Neuronal stem cell (in vitro differentiated cells): Measurements from ENCODE around the gene ARRDC4.

Experiments
- DNase-seq: peaks from one replicate; pipeline ENCODE4 v3.0.0-alpha.2; 2013; ENCODE audit warnings: low spot score
- H2AFZ ChIP-seq: one replicate; pipeline ENCODE4 v1.6.1; 2013; ENCODE audit warnings: mild to moderate bottlenecking, low read length, inconsistent platforms
- H2AK5ac ChIP-seq: 2 replicates; pipeline ENCODE4 v1.6.1; 2013; ENCODE audit warnings: low read depth, mild to moderate bottlenecking, inconsistent platforms, low read length, moderate library complexity, mixed read lengths
- H2BK120ac ChIP-seq: 2 replicates; pipeline ENCODE4 v1.6.1; 2013; ENCODE audit warnings: low read depth, mild to moderate bottlenecking, inconsistent platforms, low read length, moderate library complexity, mixed read lengths
- H2BK12ac ChIP-seq: one replicate; pipeline ENCODE4 v1.6.1; 2013; ENCODE audit warnings: low read length, inconsistent platforms
- H2BK15ac ChIP-seq: 2 replicates; pipeline ENCODE4 v1.6.1; 2013; ENCODE audit warnings: mild to moderate bottlenecking, low read length, inconsistent platforms, mixed read lengths
- H2BK5ac ChIP-seq: one replicate; pipeline ENCODE4 v1.6.1; 2013; ENCODE audit warnings: inconsistent platforms, mild to moderate bottlenecking, low read length, moderate library complexity
- H3K14ac ChIP-seq: one replicate; pipeline ENCODE4 v1.6.1; 2013; ENCODE audit warnings: low read length, inconsistent platforms
- H3K18ac ChIP-seq: 2 replicates; pipeline ENCODE4 v1.6.1; 2013; ENCODE audit warnings: low read length, inconsistent platforms
- H3K23ac ChIP-seq: 2 replicates; pipeline ENCODE4 v1.6.1; 2013; ENCODE audit warnings: low read depth, mild to moderate bottlenecking, mixed read lengths, low read length, inconsistent platforms; ENCODE audit not compliant: poor library complexity
- H3K27ac ChIP-seq: replicated peaks from 3 replicates; pipeline ENCODE4 v1.5.1; 2013; ENCODE audit warnings: low read length, inconsistent platforms
- H3K27me3 ChIP-seq, 3 experiments: 2 replicates each; pipeline ENCODE4 v1.6.1; 2013; ENCODE audit warnings: low read length in 3 of 3, mild to moderate bottlenecking in 2 of 3, inconsistent platforms in 1 of 3, low read depth in 1 of 3, mixed read lengths in 1 of 3, moderate library complexity in 1 of 3; ENCODE audit not compliant: control insufficient read depth in 3 of 3, insufficient read depth in 3 of 3
- H3K36me3 ChIP-seq, 2 donors: replicated peaks in 1 of 2; 2 replicates each; pipeline ENCODE4 v1.6.1; 2013; ENCODE audit warnings: low read length in 2 of 2; ENCODE audit not compliant: control insufficient read depth in 2 of 2, insufficient read depth in 2 of 2
- H3K4ac ChIP-seq: 2 replicates; pipeline ENCODE4 v1.6.1; 2013; ENCODE audit warnings: inconsistent platforms, mild to moderate bottlenecking, low read length, moderate library complexity
- H3K4me1 ChIP-seq, 2 donors: 1 replicate in 1 of 2; 2 replicates in 1 of 2; pipeline ENCODE4 v1.6.1; 2013; ENCODE audit warnings: low read length in 2 of 2, low read depth in 1 of 2; ENCODE audit not compliant: control insufficient read depth in 2 of 2, insufficient read depth in 1 of 2
- H3K4me2 ChIP-seq: one replicate; pipeline ENCODE4 v1.6.1; 2013; ENCODE audit warnings: mild to moderate bottlenecking, low read length, inconsistent platforms; ENCODE audit not compliant: insufficient read depth, poor library complexity, severe bottlenecking
- H3K4me3 ChIP-seq, 2 donors: 2 replicates each; pipeline ENCODE4 v1.5.1; 2013; ENCODE audit warnings: low read length in 2 of 2, mild to moderate bottlenecking in 2 of 2, inconsistent platforms in 1 of 2, moderate library complexity in 1 of 2
- H3K79me1 ChIP-seq: one replicate; pipeline ENCODE4 v1.6.1; 2013; ENCODE audit warnings: low read depth, mild to moderate bottlenecking, inconsistent platforms, low read length, moderate library complexity
- H3K9ac ChIP-seq: one replicate; pipeline ENCODE4 v1.6.1; 2013; ENCODE audit warnings: mild to moderate bottlenecking, low read depth, low read length, inconsistent platforms; ENCODE audit not compliant: poor library complexity
- H3K9me3 ChIP-seq, 2 donors: replicated peaks in 1 of 2; 2 replicates each; pipeline versions ENCODE3 to v1.6.1; 2013; ENCODE audit warnings: low read length in 2 of 2, mild to moderate bottlenecking in 2 of 2, inconsistent platforms in 1 of 2, low read depth in 1 of 2, mixed read lengths in 1 of 2, moderate library complexity in 1 of 2; ENCODE audit not compliant: control insufficient read depth in 2 of 2, insufficient read depth in 1 of 2
- H4K8ac ChIP-seq: one replicate; pipeline ENCODE4 v1.6.1; 2013; ENCODE audit warnings: low read depth, mild to moderate bottlenecking, inconsistent platforms, low read length, moderate library complexity
- H4K91ac ChIP-seq: one replicate; pipeline ENCODE4 v1.6.1; 2013; ENCODE audit warnings: low read length, low read depth, mild to moderate bottlenecking, inconsistent platforms; ENCODE audit not compliant: poor library complexity
- WGBS, 2 donors: extraction: QIAGEN DNeasy Blood & Tissue Kit; methylation state at CpG; one replicate each; pipeline ENCODE4 v1.1.7; 2013; ENCODE audit warnings: missing lambda C conversion rate in 2 of 2, mixed read lengths in 1 of 2; ENCODE audit not compliant: insufficient read length in 2 of 2, insufficient replicate concordance in 1 of 2; ENCODE audit errors: extremely low coverage in 2 of 2; 5-methylcytosine and 5-hydroxymethylcytosine counted together

ARRDC4 gene

DNA sequence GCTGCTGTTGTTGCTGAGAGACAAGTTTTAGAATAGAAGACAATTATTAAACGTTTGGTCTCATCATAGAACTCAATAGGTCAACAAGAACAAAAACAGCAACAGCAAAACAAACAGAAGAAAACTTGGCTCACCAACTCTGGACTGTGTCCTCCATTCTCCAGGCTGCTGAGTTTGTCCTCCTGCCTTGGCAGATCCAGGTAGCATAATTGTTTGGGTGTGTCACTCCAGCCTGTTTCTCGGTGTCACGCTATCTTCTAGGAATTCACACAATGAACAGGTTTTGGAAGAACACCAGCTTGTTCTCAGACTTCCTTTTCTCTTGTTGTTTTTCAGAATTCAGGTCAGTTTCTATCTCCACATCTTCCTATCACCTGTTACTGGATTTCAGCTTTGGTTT lies 34.7 kb downstream of the ARRDC4 start:
- Histone ChIP-seq H3K14ac (no peak overlapping the region), H3K9ac (no peak overlapping the region), H3K79me1 (no peaks in the 10 kb centered on the region), H3K4me2 (no peak overlapping the region), H2BK5ac (no peak overlapping the region), H3K23ac (no peak overlapping the region), H4K8ac (no peak overlapping the region), H3K27me3 (no peaks in the 10 kb centered on the region), H2AFZ (no peak overlapping the region), H2AK5ac (no peak overlapping the region), H3K4me3 (no peak overlapping the region), H2BK120ac (no peak overlapping the region), H3K27ac (no peak overlapping the region), H4K91ac (no peak overlapping the region), H3K18ac (no peak overlapping the region), H3K4ac (no peak overlapping the region), H2BK12ac (no peak overlapping the region), H3K4me1 (no peaks in the 10 kb centered on the region), H2BK15ac (no peak overlapping the region), H3K9me3 (peaks cover 0 to 2% of the 10 kb centered on the region in 2 donors), H3K36me3 (no peaks in the 10 kb centered on the region)
- WGBS, 2 donors, result no CpG with 5 or more reads among the region's 3 CpGs
- no peak for DNase-seq

DNA sequence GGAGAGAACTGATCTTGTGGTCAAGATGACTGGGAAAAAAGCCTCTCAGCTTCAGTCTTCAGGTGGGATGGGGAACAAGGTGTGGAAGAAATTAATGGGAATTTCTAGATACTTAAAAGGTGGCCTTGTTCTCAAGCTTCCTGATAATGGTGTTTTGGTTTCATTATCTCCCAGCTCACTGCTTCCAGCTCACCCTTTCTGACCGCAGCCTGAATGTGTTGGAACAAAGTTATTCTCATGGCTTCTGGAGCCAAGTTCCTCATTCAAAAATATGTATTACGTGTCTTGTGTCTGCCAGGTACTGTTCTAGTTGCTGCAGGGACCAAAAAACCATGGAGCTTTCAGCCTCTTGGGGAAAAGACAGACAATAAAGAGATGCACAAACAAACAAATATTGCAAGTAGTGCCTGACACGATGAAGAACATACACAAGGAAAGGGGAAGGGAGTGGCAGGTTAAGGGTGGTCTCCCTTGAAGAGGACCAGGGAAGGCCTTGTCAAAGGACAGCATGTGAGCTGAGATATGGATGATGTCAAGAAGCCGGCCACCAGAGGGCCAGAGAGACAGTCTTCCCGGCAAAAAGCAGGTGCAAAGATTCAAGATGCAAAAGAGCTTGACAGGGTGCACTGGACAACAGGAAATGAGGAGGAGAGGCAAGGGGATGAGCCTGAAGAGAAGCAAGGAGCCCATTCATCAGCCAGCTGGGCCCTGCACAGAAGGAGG lies 35.5 kb downstream of the ARRDC4 start:
- H2BK5ac ChIP-seq, result no peak overlapping the region
- H3K4me3 ChIP-seq, result no peak overlapping the region
- no peaks in the 10 kb centered on the region for H3K4me1 ChIP-seq
- H3K23ac ChIP-seq, result no peak overlapping the region
- H2AK5ac ChIP-seq, result no peak overlapping the region
- no peak overlapping the region for H3K27ac ChIP-seq
- H3K27me3 ChIP-seq, result no peaks in the 10 kb centered on the region
- no peak overlapping the region for H4K8ac ChIP-seq
- H3K9ac ChIP-seq, result no peak overlapping the region
- H3K18ac ChIP-seq, result no peak overlapping the region
- H2AFZ ChIP-seq, result no peak overlapping the region
- H4K91ac ChIP-seq, result no peak overlapping the region
- no peaks in the 10 kb centered on the region for H3K36me3 ChIP-seq
- H2BK120ac ChIP-seq, result no peak overlapping the region
- no peak overlapping the region for H2BK15ac ChIP-seq
- no CpG with 5 or more reads among the region's 5 CpGs for WGBS, 2 donors
- H3K79me1 ChIP-seq, result no peaks in the 10 kb centered on the region
- H2BK12ac ChIP-seq, result no peak overlapping the region
- H3K4ac ChIP-seq, result no peak overlapping the region
- no peak for DNase-seq
- no peak overlapping the region for H3K14ac ChIP-seq
- H3K9me3 ChIP-seq, result peaks cover 0 to 5% of the 10 kb centered on the region in 2 donors
- no peak overlapping the region for H3K4me2 ChIP-seq

DNA sequence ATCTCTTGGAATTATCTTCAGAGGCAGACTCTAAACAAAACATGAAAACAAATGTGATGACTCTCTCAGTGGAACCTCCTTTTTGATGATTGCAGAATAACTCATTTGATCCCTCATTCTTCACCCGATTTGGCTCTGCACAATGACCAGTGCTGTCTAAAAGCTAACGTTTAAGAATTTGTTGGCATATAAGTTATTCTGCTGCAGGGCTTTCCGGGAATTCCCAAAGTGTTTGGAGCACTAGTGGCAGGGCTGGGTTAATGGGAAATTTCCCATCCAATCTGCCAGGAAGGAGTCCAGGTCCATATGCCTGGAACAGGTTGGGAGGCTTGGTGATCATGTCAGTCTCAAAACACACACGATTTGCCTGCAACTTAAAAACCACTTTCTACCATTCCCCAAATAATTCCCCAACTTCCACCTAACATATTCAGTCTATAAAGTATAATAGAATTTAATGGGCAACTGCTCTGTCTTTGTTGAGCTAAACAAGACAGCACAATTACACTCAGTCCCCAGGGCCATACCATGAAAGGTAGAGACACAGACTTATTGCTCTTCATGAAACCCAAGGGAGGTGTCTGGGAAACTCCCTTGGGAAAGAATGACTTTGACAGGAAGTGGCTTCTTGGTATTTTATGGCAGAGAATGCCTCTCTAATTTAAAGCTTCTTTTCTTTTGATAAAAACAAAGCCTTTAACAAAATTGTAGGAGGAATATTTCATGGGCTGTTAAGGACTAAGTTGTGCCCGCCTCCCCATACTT lies 38.0 kb downstream of the ARRDC4 start:
- Histone ChIP-seq H2BK15ac (no peak overlapping the region), H2BK5ac (no peak overlapping the region), H3K36me3 (peaks cover 0 to 2% of the 10 kb centered on the region in 2 donors), H4K91ac (no peak overlapping the region), H3K9me3 (peaks cover 0 to 15% of the 10 kb centered on the region in 2 donors), H3K4me2 (no peak overlapping the region), H3K27me3 (peaks cover 0 to 5% (median 0%) of the 10 kb centered on the region in 3 experiments), H3K14ac (no peak overlapping the region), H3K18ac (no peak overlapping the region), H3K4me1 (no peaks in the 10 kb centered on the region), H4K8ac (no peak overlapping the region), H3K27ac (no peak overlapping the region), H3K23ac (no peak overlapping the region), H2AK5ac (no peak overlapping the region), H2BK12ac (no peak overlapping the region), H3K9ac (no peak overlapping the region), H2AFZ (no peak overlapping the region), H3K79me1 (peaks cover 3% of the 10 kb centered on the region), H3K4ac (no peak overlapping the region), H3K4me3 (no peak overlapping the region), H2BK120ac (no peak overlapping the region)
- DNase-seq, result no peak
- no CpG with 5 or more reads among the region's 5 CpGs for WGBS, 2 donors
